Mononuclear cell (primary cell): ENCODE results near the gene FSTL5. TPM values are rescaled to one million over a fixed set of nuclear protein-coding genes. Genes with fewer than 3 reads are reported as not detected.
"Not testable (repeated sequence)": the region's sequence is repeated elsewhere in the genome, so short reads cannot be mapped to it uniquely, and the experiment has no call there.

ENCODE experiments used
- H3K27me3 ChIP-seq: 2 replicates; pipeline ENCODE4 v1.6.0; 2011; ENCODE audit warnings: low read length, control low read depth; ENCODE audit not compliant: insufficient read depth
- H3K4me1 ChIP-seq: 2 replicates; pipeline ENCODE4 v1.5.1; 2011; ENCODE audit warnings: mild to moderate bottlenecking, low read length, control low read depth; ENCODE audit not compliant: insufficient read depth
- H3K4me3 ChIP-seq: 2 replicates; pipeline ENCODE4 v1.5.1; 2011; ENCODE audit warnings: mild to moderate bottlenecking, low read length, moderate library complexity
- H3K9me3 ChIP-seq: 2 replicates; pipeline ENCODE4 v1.5.1; 2011; ENCODE audit warnings: low read depth, mild to moderate bottlenecking, control low read depth, low read length
- total RNA-seq: library from RNA; depleted of rRNA; stranded (reverse); fragments of >200 nt; gene quantifications from one replicate; pipeline ENCODE4 v1.2.3, GENCODE V29; 2012

FSTL5 gene
- total RNA-seq: under 0.01 TPM

GRCh38 chr4:162163892-162164759, at the start of gene FSTL5:
Gene FSTL5, minus strand, starts transcription at chr4:162164000. Its CDS starts 52,604 bp downstream, at chr4:162111396.
- peaks cover 8% of the 10 kb centered on the region for H3K27me3 ChIP-seq
- no peak within 1 kb of the TSS for H3K4me3 ChIP-seq

GRCh38 chr4:162209706-162210105, 45.9 kb upstream of the FSTL5 start:
- no peak overlapping the region for H3K4me3 ChIP-seq
- H3K9me3 ChIP-seq: no peaks in the 10 kb centered on the region
- no peaks in the 10 kb centered on the region for H3K4me1 ChIP-seq
- H3K27me3 ChIP-seq: no peaks in the 10 kb centered on the region

More at GRCh38 chr4:162163892-162164759, at the start of gene FSTL5:
- no peaks in the 10 kb centered on the region for H3K9me3 ChIP-seq
- no peaks in the 10 kb centered on the region for H3K4me1 ChIP-seq

- not testable (repeated sequence) for H3K4me1 ChIP-seq, H3K4me3 ChIP-seq, H3K9me3 ChIP-seq, H3K27me3 ChIP-seq
Measured at GRCh38 chr4:162203478-162203877, 39.7 kb upstream of the FSTL5 start.

GRCh38 chr4:162201673-162202072, 37.9 kb upstream of the FSTL5 start:
- Histone ChIP-seq H3K4me3 (no peak overlapping the region), H3K27me3 (no peaks in the 10 kb centered on the region), H3K4me1 (no peaks in the 10 kb centered on the region), H3K9me3 (no peaks in the 10 kb centered on the region)

GRCh38 chr4:162170509-162170908, 6.7 kb upstream of the FSTL5 start:
- H3K27me3 ChIP-seq: no peaks in the 10 kb centered on the region
- no peaks in the 10 kb centered on the region for H3K9me3 ChIP-seq
- H3K4me3 ChIP-seq: no peak overlapping the region
- H3K4me1 ChIP-seq: no peaks in the 10 kb centered on the region

GRCh38 chr4:162164906-162165510, 1.2 kb upstream of the FSTL5 start:
- Histone ChIP-seq H3K27me3 (peaks cover 8% of the 10 kb centered on the region), H3K4me1 (no peaks in the 10 kb centered on the region), H3K9me3 (no peaks in the 10 kb centered on the region), H3K4me3 (no peak overlapping the region)

GRCh38 chr4:162162672-162163071, 1.1 kb downstream of the FSTL5 start:
- Histone ChIP-seq H3K4me1 (no peaks in the 10 kb centered on the region), H3K27me3 (peaks cover 8% of the 10 kb centered on the region), H3K9me3 (no peaks in the 10 kb centered on the region), H3K4me3 (no peak overlapping the region)

GRCh38 chr4:162157241-162157640, 6.6 kb downstream of the FSTL5 start:
- no peak overlapping the region for H3K4me3 ChIP-seq
- H3K27me3 ChIP-seq: no peaks in the 10 kb centered on the region
- H3K4me1 ChIP-seq: no peaks in the 10 kb centered on the region

GRCh38 chr4:162154862-162155540, 8.8 kb downstream of the FSTL5 start:
- H3K9me3 ChIP-seq: no peaks in the 10 kb centered on the region
- no peaks in the 10 kb centered on the region for H3K27me3 ChIP-seq
- no peak overlapping the region for H3K4me3 ChIP-seq
- H3K4me1 ChIP-seq: no peaks in the 10 kb centered on the region

More at GRCh38 chr4:162157241-162157640, 6.6 kb downstream of the FSTL5 start:
- H3K9me3 ChIP-seq: no peaks in the 10 kb centered on the region

- H3K4me3 ChIP-seq: no peak overlapping the region
- no peaks in the 10 kb centered on the region for H3K4me1 ChIP-seq
- H3K27me3 ChIP-seq: no peaks in the 10 kb centered on the region
- no peaks in the 10 kb centered on the region for H3K9me3 ChIP-seq
Measured at GRCh38 chr4:162151850-162152249, 11.9 kb downstream of the FSTL5 start.

- H3K9me3 ChIP-seq: no peaks in the 10 kb centered on the region
- H3K4me1 ChIP-seq: no peaks in the 10 kb centered on the region
- no peaks in the 10 kb centered on the region for H3K27me3 ChIP-seq
- H3K4me3 ChIP-seq: no peak overlapping the region
Measured at GRCh38 chr4:162151386-162151785, 12.4 kb downstream of the FSTL5 start.

- H3K4me3 ChIP-seq: no peak overlapping the region
- H3K4me1 ChIP-seq: no peaks in the 10 kb centered on the region
- H3K27me3 ChIP-seq: no peaks in the 10 kb centered on the region
- no peaks in the 10 kb centered on the region for H3K9me3 ChIP-seq
Measured at GRCh38 chr4:162149644-162150043, 14.2 kb downstream of the FSTL5 start.

GRCh38 chr4:162140051-162140683, 23.6 kb downstream of the FSTL5 start:
- no peaks in the 10 kb centered on the region for H3K9me3 ChIP-seq
- no peak overlapping the region for H3K4me3 ChIP-seq
- H3K27me3 ChIP-seq: no peaks in the 10 kb centered on the region
- H3K4me1 ChIP-seq: no peaks in the 10 kb centered on the region

GRCh38 chr4:162139412-162139811, 24.4 kb downstream of the FSTL5 start:
- no peaks in the 10 kb centered on the region for H3K4me1 ChIP-seq
- H3K27me3 ChIP-seq: no peaks in the 10 kb centered on the region
- H3K9me3 ChIP-seq: no peaks in the 10 kb centered on the region
- no peak overlapping the region for H3K4me3 ChIP-seq

GRCh38 chr4:162131256-162131655, 32.5 kb downstream of the FSTL5 start:
- H3K27me3 ChIP-seq: no peaks in the 10 kb centered on the region
- no peaks in the 10 kb centered on the region for H3K4me1 ChIP-seq
- no peaks in the 10 kb centered on the region for H3K9me3 ChIP-seq
- H3K4me3 ChIP-seq: no peak overlapping the region
